HCT116 (cell line): ENCODE results near the gene SH3TC1. TPM values are rescaled to one million over a fixed set of nuclear protein-coding genes. Genes with fewer than 3 reads are reported as not detected.
A peak's percentile ranks its signal among the peaks of the same experiment; 100 is the strongest.

Experiments used
- ATAC-seq: fragments of 200-7000 bp; cut with Tn5 transposase; 2 replicates; pipeline ENCODE4 v1.9.1; 2020; ENCODE audit warnings: mild to moderate bottlenecking, moderate library complexity
- BruUV-seq: library from RNA; stranded (reverse); fragments of 400-500 nt; replicated peaks from 2 replicates; lab custom pipeline; 2021; lab: Mats Ljungman, UMichigan
- CTCF ChIA-PET: fragments of 300-600 bp; sonication (Branson Sonifier 250); formaldehyde crosslinking; loops from one replicate; lab custom pipeline; 2021; ENCODE audit warnings: antibody characterized with exemption; lab: Charles Lee
- POLR2A ChIA-PET: fragments of 300-600, 350-600 bp; sonication (Branson Sonifier 250); formaldehyde crosslinking; loops from one replicate; lab custom pipeline; 2021; ENCODE audit warnings: antibody characterized with exemption; lab: Charles Lee
- RAD21 ChIA-PET, 2 experiments: fragments of 300-600 bp; sonication (Branson Sonifier 250); formaldehyde crosslinking; loops; one replicate each; lab custom pipeline; 2023; ENCODE audit warnings: low total read pairs in 2 of 2; ENCODE audit not compliant: uncharacterized antibody in 2 of 2, unreplicated experiment in 2 of 2, low non-redundant PET in 1 of 2; lab: Charles Lee
- DNase-seq: peaks from one replicate; pipeline ENCODE4 v3.0.0-alpha.2; 2010; ENCODE audit warnings: low read depth, low spot score
- H2AFZ ChIP-seq: fragments of 200-600 bp; shearing (Covaris generic), sonication (generic); 2 replicates; pipeline ENCODE4 v1.6.1; 2017; ENCODE audit warnings: low read depth, mixed run types, mixed read lengths, antibody characterized with exemption, low read length; ENCODE audit not compliant: poor library complexity, severe bottlenecking
- H3K27ac ChIP-seq: 2 replicates; pipeline ENCODE4 v1.5.1; 2012; ENCODE audit warnings: low read depth, low read length
- H3K27me3 ChIP-seq: fragments of 200-600 bp; sonication (generic); 2 replicates; pipeline ENCODE4 v1.6.1; 2016; ENCODE audit warnings: mixed run types, low read length, mixed read lengths; ENCODE audit not compliant: insufficient read depth
- H3K36me3 ChIP-seq, 2 experiments: fragments of 200-500 bp in 1 of 2; fragments of 200-600 bp in 1 of 2; sonication (Bioruptor generic) in 1 of 2; sonication (generic) in 1 of 2; 2 replicates each; pipeline versions ENCODE4 v1.5.1 to v1.6.1; 2014 to 2016; ENCODE audit warnings: low read length in 2 of 2, inconsistent platforms in 1 of 2, mixed read lengths in 1 of 2, mixed run types in 1 of 2; ENCODE audit not compliant: insufficient read depth in 2 of 2, control insufficient read depth in 1 of 2
- H3K4me1 ChIP-seq, 2 experiments: fragments of 200-600 bp in 1 of 2; sonication (generic) in 1 of 2; 2 replicates each; pipeline versions ENCODE4 v1.5.1 to v1.6.1; 2012 to 2017; ENCODE audit warnings: low read length in 2 of 2, inconsistent platforms in 1 of 2, mild to moderate bottlenecking in 1 of 2, mixed read lengths in 1 of 2, mixed run types in 1 of 2, moderate library complexity in 1 of 2; ENCODE audit not compliant: insufficient read depth in 2 of 2, control insufficient read depth in 1 of 2
- H3K4me2 ChIP-seq: fragments of 200-600 bp; sonication (generic); 2 replicates; pipeline ENCODE4 v1.6.1; 2017; ENCODE audit warnings: mixed run types, low read length, mixed read lengths
- H3K4me3 ChIP-seq, 2 experiments: fragments of 200-600 bp in 1 of 2; sonication (generic) in 1 of 2; replicated peaks in 1 of 2; 2 replicates each; pipeline ENCODE4 v1.5.1; 2011 to 2016; ENCODE audit warnings: low read length in 2 of 2, control low read depth in 1 of 2, low read depth in 1 of 2, mild to moderate bottlenecking in 1 of 2, mixed read lengths in 1 of 2, mixed run types in 1 of 2
- H3K79me2 ChIP-seq: fragments of 200-600 bp; sonication (generic); 2 replicates; pipeline ENCODE4 v1.6.1; 2017; ENCODE audit warnings: mild to moderate bottlenecking, mixed run types, low read length, moderate library complexity, mixed read lengths; ENCODE audit not compliant: insufficient read depth
- H3K9ac ChIP-seq: fragments of 200-600 bp; sonication (generic); 2 replicates; pipeline ENCODE4 v1.6.1; 2016; ENCODE audit warnings: low read length, mixed read lengths
- H3K9me2 ChIP-seq: fragments of 200-600 bp; sonication (generic), shearing (Covaris generic); 2 replicates; pipeline ENCODE4 v1.6.1; 2017; ENCODE audit warnings: mixed run types, mild to moderate bottlenecking, moderate library complexity; ENCODE audit not compliant: insufficient read depth
- H3K9me3 ChIP-seq, 2 experiments: fragments of 200-500 bp in 1 of 2; fragments of 200-600 bp in 1 of 2; sonication (Bioruptor generic) in 1 of 2; sonication (generic) in 1 of 2; 2 replicates each; pipeline ENCODE4 v1.6.1; 2014 to 2017; ENCODE audit warnings: low read length in 2 of 2, mixed read lengths in 2 of 2, inconsistent platforms in 1 of 2, low read depth in 1 of 2, mild to moderate bottlenecking in 1 of 2, mixed run types in 1 of 2, moderate library complexity in 1 of 2; ENCODE audit not compliant: control insufficient read depth in 1 of 2, insufficient read depth in 1 of 2
- H4K20me1 ChIP-seq: fragments of 200-600 bp; sonication (generic), shearing (Covaris generic); 2 replicates; pipeline ENCODE4 v1.6.1; 2017; ENCODE audit warnings: mixed run types, mild to moderate bottlenecking, moderate library complexity; ENCODE audit not compliant: insufficient read depth
- EZH2phosphoT487 ChIP-seq: fragments of 200-600 bp; IDR thresholded peaks from 2 replicates; pipeline ENCODE4 v1.6.1; 2018; ENCODE audit warnings: antibody characterized with exemption, borderline replicate concordance
- POLR2A ChIP-seq: IDR thresholded peaks from 2 replicates; pipeline ENCODE4 v1.7.0; 2011; ENCODE audit warnings: borderline replicate concordance; ENCODE audit not compliant: insufficient read depth, insufficient read length; ENCODE audit errors: extremely low read depth
- POLR2AphosphoS5 ChIP-seq: IDR thresholded peaks from 2 replicates; pipeline ENCODE4 v1.6.1; 2011; ENCODE audit warnings: mild to moderate bottlenecking, low read depth, low read length, moderate library complexity
- RAD21 ChIP-seq: IDR thresholded peaks from 2 replicates; pipeline ENCODE4 v1.6.1; 2012; ENCODE audit warnings: low read depth, mild to moderate bottlenecking
- SP1 ChIP-seq: IDR thresholded peaks from 2 replicates; pipeline ENCODE4 v1.6.1; 2012; ENCODE audit warnings: low read depth
- ZFX ChIP-seq: fragments of 450-650 bp; IDR thresholded peaks from 2 replicates; pipeline ENCODE4 v1.6.1; 2017
- intact Hi-C: fragments of 100-400 bp; cut with micrococcal nuclease; formaldehyde crosslinking; loops from 2 replicates; pipeline ENCODE4 v1.10.0; 2022
- total RNA-seq: library from RNA; stranded (reverse); gene quantifications from one replicate; pipeline ENCODE4 v1.2.1, GENCODE V29; 2021; ENCODE audit not compliant: unreplicated experiment
- TF ChIP-seq, protein P1 (sequence below), 3 experiments: fragments of 200-600 bp in 1 of 3; sonication (generic) in 1 of 3; IDR thresholded peaks in 2 of 3; conservative IDR thresholded peaks in 1 of 3; 2 replicates each; pipeline ENCODE4 v1.5.1; 2012 to 2017; ENCODE audit warnings: low read depth in 2 of 3, low read length in 2 of 3, antibody characterized with exemption in 1 of 3, borderline replicate concordance in 1 of 3, control low read depth in 1 of 3, mild to moderate bottlenecking in 1 of 3, mixed read lengths in 1 of 3, mixed run types in 1 of 3, moderate library complexity in 1 of 3; ENCODE audit not compliant: insufficient read depth in 1 of 3

SH3TC1 gene
- total RNA-seq, 1 experiment from 2014 or later: 12.5 TPM

DNA sequence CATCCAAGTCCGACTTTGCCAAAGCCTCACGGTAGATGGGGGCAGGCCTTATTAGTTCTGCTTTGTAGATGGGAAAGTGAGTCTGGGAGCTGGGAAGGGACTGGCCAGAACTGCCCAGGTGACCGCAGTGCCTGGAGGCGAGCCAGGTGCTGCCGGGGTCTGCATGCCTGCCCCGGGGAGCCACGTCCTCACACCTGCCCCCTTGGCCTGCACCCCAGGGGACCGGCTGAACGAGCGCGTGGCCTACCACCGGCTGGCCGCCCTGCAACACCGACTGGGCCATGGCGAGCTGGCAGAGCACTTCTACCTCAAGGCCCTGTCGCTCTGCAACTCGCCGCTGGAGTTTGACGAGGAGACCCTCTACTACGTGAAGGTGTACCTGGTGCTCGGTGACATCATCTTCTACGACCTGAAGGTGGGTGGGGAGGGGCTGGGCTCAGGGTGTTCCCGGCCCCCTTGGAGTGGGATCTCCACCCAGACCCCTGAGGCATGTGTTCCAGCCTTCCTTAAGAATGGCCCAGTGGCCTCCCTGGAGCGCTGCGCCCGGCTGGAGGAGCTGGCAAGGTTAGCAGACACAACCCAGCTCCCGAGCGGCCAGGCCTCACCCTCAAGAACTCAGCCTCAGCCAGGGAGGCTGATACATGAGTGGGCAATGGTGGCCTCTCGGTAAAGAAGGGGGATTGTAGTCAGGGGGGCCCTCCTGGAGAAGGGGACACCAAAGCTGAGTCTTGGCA lies 38.3 kb downstream of the SH3TC1 start (continued):
- TF ChIP-seq POLR2AphosphoS5 (no peak), POLR2A (no peak)
- TF ChIP-seq, all 23 proteins: peak for 0

DNA sequence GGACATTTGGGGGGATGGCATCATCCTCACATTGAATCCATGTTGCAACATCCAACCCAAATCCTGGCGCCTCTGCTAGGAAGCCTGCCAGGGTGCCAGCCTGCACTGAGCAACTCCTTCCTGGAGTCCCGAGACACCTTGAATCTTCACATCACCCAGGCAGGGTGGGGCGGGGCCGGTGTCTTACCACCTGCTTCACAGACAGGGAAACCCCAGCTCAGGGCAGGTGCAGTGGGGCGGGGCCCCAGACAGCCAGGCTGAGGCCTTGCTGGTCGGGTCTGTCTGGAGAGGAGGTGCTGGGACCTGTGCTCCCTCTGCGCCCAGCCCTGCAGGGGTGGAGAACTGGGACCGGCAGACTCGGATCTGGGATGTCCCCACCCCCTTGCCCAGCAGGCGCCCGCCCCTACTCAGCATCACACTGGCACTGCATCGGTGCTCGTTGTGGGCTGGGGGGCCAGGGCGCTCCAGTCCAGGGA lies 39.0 kb downstream of the SH3TC1 start:
- intact Hi-C loops: loop anchor here (2.0 kb wide), 1 partner anchor 61 kb away; no protein-coding TSS in a partner anchor
- Histone ChIP-seq H3K36me3 (no peaks in the 10 kb centered on the region), H3K27ac (no peak overlapping the region), H4K20me1 (no peaks in the 10 kb centered on the region), H3K4me2 (no peak overlapping the region), H3K4me1 (peaks cover 6 to 9% of the 10 kb centered on the region in 2 experiments; a peak in 3 of 4 replicates), H2AFZ (no peak overlapping the region), H3K4me3 (no peak overlapping the region), H3K9ac (no peak overlapping the region), H3K9me2 (no peaks in the 10 kb centered on the region), H3K27me3 (no peaks in the 10 kb centered on the region), H3K79me2 (no peaks in the 10 kb centered on the region), H3K9me3 (no peaks in the 10 kb centered on the region)
- RAD21 ChIA-PET: no interaction called here
- TF ChIP-seq EZH2phosphoT487: no peak
- no peak for TF ChIP-seq SP1
- POLR2A ChIA-PET: no interaction called here
- DNase-seq: no peak
- no TSS peak for BruUV-seq
- ATAC-seq: peak; percentile 28
- CTCF ChIA-PET: interaction anchor here (1.5 kb wide), 1 partner anchor 61 kb away, joined by 6 read pairs; no protein-coding TSS in a partner anchor

DNA sequence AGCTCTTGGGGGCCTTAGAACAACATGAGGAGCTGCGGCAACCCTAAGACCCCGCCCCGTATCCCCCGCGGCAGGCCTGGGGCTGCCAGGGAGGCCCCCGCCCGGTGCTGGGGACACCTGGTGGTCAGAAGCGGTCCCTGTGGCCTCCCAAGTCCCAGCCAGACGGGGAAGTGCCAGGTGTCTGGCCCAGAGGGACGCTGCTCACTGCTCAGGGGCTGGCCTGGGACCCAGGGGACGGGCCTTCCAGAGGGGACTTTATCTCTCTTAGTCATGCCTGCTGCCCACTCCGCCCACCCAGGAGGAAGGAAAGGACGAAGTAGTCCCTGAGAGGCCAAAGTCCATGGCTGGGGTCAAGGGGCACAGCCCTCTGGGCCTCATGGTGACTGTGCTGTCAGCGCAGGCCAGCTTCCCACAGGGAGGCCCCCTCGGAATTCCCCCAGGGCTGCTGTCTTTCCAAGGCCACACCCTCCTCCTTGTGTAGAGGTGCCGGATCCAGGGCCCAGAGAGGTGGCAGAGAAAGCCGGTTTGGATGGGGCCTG lies 39.5 kb downstream of the SH3TC1 start:
- H3K4me2 ChIP-seq: no peak overlapping the region
- H3K4me3 ChIP-seq: no peak overlapping the region
- ATAC-seq: peak; percentile 52
- BruUV-seq: no TSS peak
- H3K36me3 ChIP-seq: no peaks in the 10 kb centered on the region
- H3K27ac ChIP-seq: no peak overlapping the region
- ChIA-PET POLR2A (no interaction called here), CTCF (interaction anchor here (1.5 kb wide), 1 partner anchor 62 kb away, joined by 6 read pairs; no protein-coding TSS in a partner anchor), RAD21 (no interaction called here)
- TF ChIP-seq, protein P1, sequence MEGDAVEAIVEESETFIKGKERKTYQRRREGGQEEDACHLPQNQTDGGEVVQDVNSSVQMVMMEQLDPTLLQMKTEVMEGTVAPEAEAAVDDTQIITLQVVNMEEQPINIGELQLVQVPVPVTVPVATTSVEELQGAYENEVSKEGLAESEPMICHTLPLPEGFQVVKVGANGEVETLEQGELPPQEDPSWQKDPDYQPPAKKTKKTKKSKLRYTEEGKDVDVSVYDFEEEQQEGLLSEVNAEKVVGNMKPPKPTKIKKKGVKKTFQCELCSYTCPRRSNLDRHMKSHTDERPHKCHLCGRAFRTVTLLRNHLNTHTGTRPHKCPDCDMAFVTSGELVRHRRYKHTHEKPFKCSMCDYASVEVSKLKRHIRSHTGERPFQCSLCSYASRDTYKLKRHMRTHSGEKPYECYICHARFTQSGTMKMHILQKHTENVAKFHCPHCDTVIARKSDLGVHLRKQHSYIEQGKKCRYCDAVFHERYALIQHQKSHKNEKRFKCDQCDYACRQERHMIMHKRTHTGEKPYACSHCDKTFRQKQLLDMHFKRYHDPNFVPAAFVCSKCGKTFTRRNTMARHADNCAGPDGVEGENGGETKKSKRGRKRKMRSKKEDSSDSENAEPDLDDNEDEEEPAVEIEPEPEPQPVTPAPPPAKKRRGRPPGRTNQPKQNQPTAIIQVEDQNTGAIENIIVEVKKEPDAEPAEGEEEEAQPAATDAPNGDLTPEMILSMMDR (IDR thresholded peaks at IDR 0.05 in 2 of 3, conservative IDR thresholded peaks at IDR 0.05 in 1 of 3; ENCODE audit: borderline replicate concordance in 1 of 3, insufficient read depth in 1 of 3, low read depth in 2 of 3, low read length in 2 of 3): peak; percentile 22 to 49 (median 44); a peak in 5 of 6 replicates
- peak; percentile 40 for TF ChIP-seq RAD21
- TF ChIP-seq ZFX: no peak
- no peaks in the 10 kb centered on the region for H3K9me2 ChIP-seq
- H3K27me3 ChIP-seq: no peaks in the 10 kb centered on the region
- H4K20me1 ChIP-seq: no peaks in the 10 kb centered on the region
- DNase-seq: no peak
- H3K9ac ChIP-seq: no peak overlapping the region
- peaks cover 6 to 10% of the 10 kb centered on the region in 2 experiments; a peak in 3 of 4 replicates for H3K4me1 ChIP-seq
- no peak overlapping the region for H2AFZ ChIP-seq
- H3K9me3 ChIP-seq: no peaks in the 10 kb centered on the region
- intact Hi-C loops: loop anchor here (2.0 kb wide), 1 partner anchor 62 kb away; no protein-coding TSS in a partner anchor
- no peaks in the 10 kb centered on the region for H3K79me2 ChIP-seq
